MM.1S (cell line): ENCODE measurements around the gene FGF14.
A peak's percentile ranks its signal among the peaks of the same experiment; 100 is the strongest.

Experiments
- DNase-seq: peaks from one replicate; pipeline ENCODE4 v3.0.0-alpha.2; 2015
- H2AFZ ChIP-seq: fragments of 300-600 bp; sonication (generic); 2 replicates; pipeline ENCODE4 v1.6.0; 2016; ENCODE audit warnings: antibody characterized with exemption, low read length
- H3F3A ChIP-seq: fragments of 300-600 bp; sonication (generic); 2 replicates; pipeline ENCODE4 v1.6.1; 2016; ENCODE audit warnings: mild to moderate bottlenecking, antibody characterized with exemption, low read length, moderate library complexity, mixed read lengths; ENCODE audit not compliant: insufficient read depth
- H3K27ac ChIP-seq: fragments of 300-600 bp; sonication (generic); 2 replicates; pipeline ENCODE4 v1.5.1; 2016; ENCODE audit warnings: mild to moderate bottlenecking, low read length
- H3K27me3 ChIP-seq: fragments of 300-600 bp; sonication (generic); replicated peaks from 2 replicates; pipeline ENCODE4 v1.6.0; 2016; ENCODE audit warnings: low read length; ENCODE audit not compliant: insufficient read depth
- H3K36me3 ChIP-seq: fragments of 300-600 bp; sonication (generic); replicated peaks from 2 replicates; pipeline ENCODE4 v1.6.1; 2016; ENCODE audit warnings: mild to moderate bottlenecking, low read length, mixed read lengths; ENCODE audit not compliant: insufficient read depth
- H3K4me1 ChIP-seq: fragments of 300-600 bp; sonication (generic); 2 replicates; pipeline ENCODE4 v1.6.1; 2016; ENCODE audit warnings: low read length, mixed read lengths
- H3K4me2 ChIP-seq: fragments of 300-600 bp; sonication (generic); 2 replicates; pipeline ENCODE4 v1.6.0; 2016; ENCODE audit warnings: low read depth, low read length
- H3K4me3 ChIP-seq: fragments of 300-600 bp; sonication (generic); 2 replicates; pipeline ENCODE4 v1.5.1; 2016; ENCODE audit warnings: low read length, mixed read lengths
- H3K79me2 ChIP-seq: fragments of 300-600 bp; sonication (generic); 2 replicates; pipeline ENCODE4 v1.6.1; 2016; ENCODE audit warnings: mixed run types, low read length, mixed read lengths
- H3K9ac ChIP-seq: fragments of 300-600 bp; sonication (generic); 2 replicates; pipeline ENCODE4 v1.6.1; 2016; ENCODE audit warnings: low read length, mixed read lengths
- H3K9me2 ChIP-seq: fragments of 300-600 bp; sonication (generic); replicated peaks from 2 replicates; pipeline ENCODE4 v1.6.1; 2016; ENCODE audit warnings: mild to moderate bottlenecking, low read length, mixed read lengths; ENCODE audit not compliant: insufficient read depth
- H3K9me3 ChIP-seq: fragments of 300-600 bp; sonication (generic); replicated peaks from 2 replicates; pipeline ENCODE4 v1.6.1; 2016; ENCODE audit warnings: mild to moderate bottlenecking, low read length, mixed read lengths; ENCODE audit not compliant: insufficient read depth
- H4K20me1 ChIP-seq: fragments of 300-600 bp; sonication (generic); 2 replicates; pipeline ENCODE4 v1.6.1; 2016; ENCODE audit warnings: mild to moderate bottlenecking, low read length, moderate library complexity, mixed read lengths; ENCODE audit not compliant: insufficient read depth
- EZH2 ChIP-seq: fragments of 300-600 bp; sonication (generic); optimal IDR thresholded peaks from 2 replicates; pipeline ENCODE3; 2017; ENCODE audit warnings: low read depth, mild to moderate bottlenecking, antibody characterized with exemption, low read length, mixed read lengths
- EZH2phosphoT487 ChIP-seq: fragments of 300-600 bp; sonication (generic); IDR thresholded peaks from 2 replicates; pipeline ENCODE4 v1.6.1; 2018; ENCODE audit warnings: antibody characterized with exemption, low read length
- TF ChIP-seq, protein P1 (sequence below): fragments of 300-600 bp; sonication (generic); IDR thresholded peaks from 2 replicates; pipeline ENCODE4 v1.5.1; 2016; ENCODE audit warnings: antibody characterized with exemption, low read length, mixed read lengths

Gene FGF14

DNA sequence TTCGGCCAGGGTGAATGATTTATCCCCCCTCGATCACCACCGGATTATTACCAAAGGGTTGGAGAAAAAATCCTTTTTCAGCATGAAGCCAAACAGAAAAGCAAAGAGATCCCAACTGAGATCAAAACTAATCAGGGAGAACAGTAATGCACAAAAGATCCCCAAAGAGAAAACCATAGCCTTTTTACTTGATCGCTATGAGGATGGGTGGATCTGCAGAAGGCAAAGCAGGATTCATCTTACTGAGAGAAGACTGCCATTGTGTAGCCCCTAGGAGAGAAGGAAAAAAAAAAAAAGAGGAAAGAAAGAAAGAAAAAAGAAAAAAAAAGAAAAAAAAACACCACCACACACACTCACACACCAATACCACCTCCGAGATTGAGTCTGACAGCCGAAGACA, at the start of gene FGF14:
TSS of gene FGF14 (minus strand) at position 283 of the 400 bp plus-strand sequence.
- Histone ChIP-seq H2AFZ (peak within 1 kb of the TSS; percentile 90; the same call in 1 of the 2 replicates), H3K36me3 (no peaks in the 10 kb centered on the region), H3K4me2 (peak within 1 kb of the TSS; percentile 73; the same call in 1 of the 2 replicates), H3F3A (no peaks in the 10 kb centered on the region), H3K79me2 (no peaks in the 10 kb centered on the region), H4K20me1 (no peaks in the 10 kb centered on the region), H3K9me2 (no peaks in the 10 kb centered on the region), H3K9me3 (no peaks in the 10 kb centered on the region), H3K4me1 (no peaks in the 10 kb centered on the region), H3K27ac (no peak within 1 kb of the TSS), H3K9ac (no peak within 1 kb of the TSS), H3K27me3 (peaks cover 12% of the 10 kb centered on the region; the same call in 1 of the 2 replicates), H3K4me3 (peak within 1 kb of the TSS; percentile 57; the same call in 1 of the 2 replicates)
- TF ChIP-seq EZH2 (no peak), EZH2phosphoT487 (no peak)
- TF ChIP-seq, protein P1, sequence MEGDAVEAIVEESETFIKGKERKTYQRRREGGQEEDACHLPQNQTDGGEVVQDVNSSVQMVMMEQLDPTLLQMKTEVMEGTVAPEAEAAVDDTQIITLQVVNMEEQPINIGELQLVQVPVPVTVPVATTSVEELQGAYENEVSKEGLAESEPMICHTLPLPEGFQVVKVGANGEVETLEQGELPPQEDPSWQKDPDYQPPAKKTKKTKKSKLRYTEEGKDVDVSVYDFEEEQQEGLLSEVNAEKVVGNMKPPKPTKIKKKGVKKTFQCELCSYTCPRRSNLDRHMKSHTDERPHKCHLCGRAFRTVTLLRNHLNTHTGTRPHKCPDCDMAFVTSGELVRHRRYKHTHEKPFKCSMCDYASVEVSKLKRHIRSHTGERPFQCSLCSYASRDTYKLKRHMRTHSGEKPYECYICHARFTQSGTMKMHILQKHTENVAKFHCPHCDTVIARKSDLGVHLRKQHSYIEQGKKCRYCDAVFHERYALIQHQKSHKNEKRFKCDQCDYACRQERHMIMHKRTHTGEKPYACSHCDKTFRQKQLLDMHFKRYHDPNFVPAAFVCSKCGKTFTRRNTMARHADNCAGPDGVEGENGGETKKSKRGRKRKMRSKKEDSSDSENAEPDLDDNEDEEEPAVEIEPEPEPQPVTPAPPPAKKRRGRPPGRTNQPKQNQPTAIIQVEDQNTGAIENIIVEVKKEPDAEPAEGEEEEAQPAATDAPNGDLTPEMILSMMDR: no peak
- no peak for DNase-seq

DNA sequence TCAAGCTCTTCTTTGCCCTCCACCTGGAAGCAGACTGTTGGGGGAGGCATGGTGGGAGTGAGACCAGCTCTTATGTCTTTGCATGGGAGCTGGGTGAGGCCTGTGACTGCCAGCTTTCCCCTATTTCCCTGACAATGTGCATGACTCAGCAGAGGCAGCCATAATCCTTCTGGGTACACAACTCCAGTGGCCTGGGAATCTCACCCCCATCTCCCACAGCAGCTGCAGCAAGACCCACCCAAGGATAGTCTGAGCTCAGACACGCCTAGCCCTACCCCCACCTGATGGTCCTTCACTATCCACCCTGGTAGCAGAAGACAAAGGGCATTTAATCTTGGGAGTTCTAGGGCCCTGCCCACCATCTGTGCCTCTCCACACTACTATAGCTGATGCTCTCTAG, 41.4 kb upstream of the FGF14 start:
- H3K27ac ChIP-seq: no peak overlapping the region
- H3K9me2 ChIP-seq: no peaks in the 10 kb centered on the region
- no peaks in the 10 kb centered on the region for H3K79me2 ChIP-seq
- H3K4me1 ChIP-seq: no peaks in the 10 kb centered on the region
- no peaks in the 10 kb centered on the region for H3K36me3 ChIP-seq
- H3K9ac ChIP-seq: no peak overlapping the region
- DNase-seq: no peak
- H3F3A ChIP-seq: no peaks in the 10 kb centered on the region
- H3K4me2 ChIP-seq: no peak overlapping the region
- no peaks in the 10 kb centered on the region for H3K27me3 ChIP-seq
- no peak overlapping the region for H2AFZ ChIP-seq
- no peaks in the 10 kb centered on the region for H3K9me3 ChIP-seq
- H3K4me3 ChIP-seq: no peak overlapping the region
- no peaks in the 10 kb centered on the region for H4K20me1 ChIP-seq
- TF ChIP-seq EZH2: no peak
- no peak for TF ChIP-seq EZH2phosphoT487
- TF ChIP-seq, protein P1: no peak

DNA sequence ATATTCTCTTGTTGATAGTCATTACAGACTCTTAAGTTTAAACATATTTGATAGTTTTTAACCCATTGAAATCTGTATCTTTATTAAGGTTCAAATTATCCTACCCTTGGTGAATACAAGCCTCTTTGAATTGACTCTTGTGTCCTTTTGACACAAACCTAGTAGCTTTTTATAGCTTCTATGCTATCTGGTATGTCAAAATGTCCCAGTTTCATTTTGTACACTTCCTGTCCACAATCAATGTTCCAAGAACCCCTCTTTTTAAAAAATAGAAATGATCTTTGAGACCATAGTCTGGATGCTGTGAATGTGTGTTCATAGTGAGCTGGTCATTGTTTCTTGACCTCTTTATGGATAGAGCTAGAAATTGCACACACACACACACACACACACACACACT, 39.2 kb upstream of the FGF14 start:
- H3K79me2 ChIP-seq: no peaks in the 10 kb centered on the region
- TF ChIP-seq EZH2 (no peak), EZH2phosphoT487 (no peak)
- TF ChIP-seq, protein P1: no peak
- no peak overlapping the region for H3K4me2 ChIP-seq
- no peaks in the 10 kb centered on the region for H3F3A ChIP-seq
- H3K9me3 ChIP-seq: no peaks in the 10 kb centered on the region
- H3K36me3 ChIP-seq: no peaks in the 10 kb centered on the region
- no peak overlapping the region for H3K4me3 ChIP-seq
- H2AFZ ChIP-seq: no peak overlapping the region
- H4K20me1 ChIP-seq: no peaks in the 10 kb centered on the region
- no peaks in the 10 kb centered on the region for H3K4me1 ChIP-seq
- DNase-seq: no peak
- no peak overlapping the region for H3K9ac ChIP-seq
- H3K27me3 ChIP-seq: no peaks in the 10 kb centered on the region
- no peaks in the 10 kb centered on the region for H3K9me2 ChIP-seq
- H3K27ac ChIP-seq: no peak overlapping the region
